ENCODE measurements around the gene CCNB1IP1.

CCNB1IP1 gene

DNA sequence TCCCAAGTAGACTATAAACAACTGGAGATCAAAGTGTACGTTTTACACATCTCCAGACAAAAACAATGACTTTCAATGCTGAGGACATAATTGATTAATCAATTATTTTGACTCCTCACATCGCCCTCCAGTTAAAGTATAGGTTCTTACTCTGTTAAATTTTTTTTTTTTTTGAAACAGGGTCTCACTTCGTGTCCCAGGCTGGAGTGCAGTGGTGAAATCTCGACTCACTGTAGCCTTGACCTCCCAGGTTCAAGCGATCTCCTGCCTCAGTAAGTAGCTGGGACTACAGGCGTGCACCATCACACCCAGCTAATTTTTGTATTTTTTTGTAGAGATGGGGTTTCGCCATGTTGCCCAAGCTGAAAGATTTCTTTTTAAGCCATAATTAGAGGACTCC is 938 bp upstream of the CCNB1IP1 start:
- Histone ChIP-seq H3K4me1 (ENCODE audit: control insufficient read depth, insufficient read depth, low read length) (no peaks in the 10 kb centered on the region), H3K36me3 (ENCODE audit: control insufficient read depth, insufficient read depth, low read length) (no peaks in the 10 kb centered on the region; the same call in 1 of the 2 replicates), H3K4me3 (ENCODE audit: low read length) (no peak overlapping the region), H3K27ac (ENCODE audit: low read length) (no peak overlapping the region), H3K9me3 (ENCODE audit: control insufficient read depth, insufficient read depth, low read length) (no peaks in the 10 kb centered on the region), H3K27me3 (ENCODE audit: control insufficient read depth, insufficient read depth, low read length) (no peaks in the 10 kb centered on the region)
- WGBS (ENCODE audit: insufficient coverage, insufficient read length): no CpG with 5 or more reads among the region's 7 CpGs
- DNase-seq (ENCODE audit: low read depth, low spot score): no peak

DNA sequence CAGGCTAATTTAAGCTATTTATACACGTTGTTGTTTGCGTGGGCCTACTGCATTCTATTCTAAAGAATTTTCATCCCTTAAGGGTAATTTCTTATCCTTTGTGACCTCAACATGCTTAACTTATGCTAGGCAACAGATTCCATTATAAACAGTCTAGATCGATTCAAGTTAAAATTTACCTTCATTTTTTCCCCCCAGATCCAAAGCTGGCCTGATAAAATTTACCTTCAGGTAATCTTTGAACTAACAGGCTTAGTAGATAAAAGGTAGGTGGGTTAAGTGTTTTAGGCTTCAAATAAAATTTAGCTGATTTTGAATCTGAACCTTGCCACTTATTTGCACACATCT is 389 bp upstream of the CCNB1IP1 start:
- Histone ChIP-seq H3K36me3 (ENCODE audit: control insufficient read depth, insufficient read depth, low read length) (peaks cover 4% of the 10 kb centered on the region; the same call in 1 of the 2 replicates), H3K27me3 (ENCODE audit: control insufficient read depth, insufficient read depth, low read length) (no peaks in the 10 kb centered on the region), H3K9me3 (ENCODE audit: control insufficient read depth, insufficient read depth, low read length) (no peaks in the 10 kb centered on the region), H3K4me1 (ENCODE audit: control insufficient read depth, insufficient read depth, low read length) (no peaks in the 10 kb centered on the region), H3K27ac (ENCODE audit: low read length) (no peak overlapping the region), H3K4me3 (ENCODE audit: low read length) (peak overlapping the region; percentile 91; the same call in 1 of the 2 replicates)
- DNase-seq (ENCODE audit: low read depth, low spot score): no peak
- no CpG with 5 or more reads among the region's 3 CpGs for WGBS (ENCODE audit: insufficient coverage, insufficient read length)

DNA sequence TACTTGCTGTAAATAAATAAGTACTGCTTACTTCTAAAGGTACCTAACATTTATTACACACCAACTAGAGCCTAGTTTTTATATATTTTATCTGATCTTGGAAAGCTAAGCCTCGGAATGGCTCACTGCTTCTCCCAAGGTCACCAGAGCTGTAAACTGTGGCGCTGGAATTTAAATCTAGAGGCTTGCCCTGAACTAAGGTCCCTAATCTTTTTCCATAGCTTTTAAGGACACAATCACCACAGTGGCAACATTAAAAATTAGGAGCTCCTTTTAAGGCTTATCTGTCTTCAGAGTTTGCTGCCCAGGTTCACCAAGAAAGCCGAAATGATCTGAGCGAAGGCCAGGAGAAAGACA is 670 bp downstream of the CCNB1IP1 start:
- DNase-seq (ENCODE audit: low read depth, low spot score): no peak
- no peaks in the 10 kb centered on the region for H3K4me1 ChIP-seq (ENCODE audit: control insufficient read depth, insufficient read depth, low read length)
- H3K27me3 ChIP-seq (ENCODE audit: control insufficient read depth, insufficient read depth, low read length): no peaks in the 10 kb centered on the region
- peak overlapping the region; percentile 91; the same call in 1 of the 2 replicates for H3K4me3 ChIP-seq (ENCODE audit: low read length)
- no CpG with 5 or more reads among the region's 4 CpGs for WGBS (ENCODE audit: insufficient coverage, insufficient read length)
- no peak overlapping the region for H3K27ac ChIP-seq (ENCODE audit: low read length)
- peaks cover 4% of the 10 kb centered on the region; the same call in 1 of the 2 replicates for H3K36me3 ChIP-seq (ENCODE audit: control insufficient read depth, insufficient read depth, low read length)
- H3K9me3 ChIP-seq (ENCODE audit: control insufficient read depth, insufficient read depth, low read length): no peaks in the 10 kb centered on the region

DNA sequence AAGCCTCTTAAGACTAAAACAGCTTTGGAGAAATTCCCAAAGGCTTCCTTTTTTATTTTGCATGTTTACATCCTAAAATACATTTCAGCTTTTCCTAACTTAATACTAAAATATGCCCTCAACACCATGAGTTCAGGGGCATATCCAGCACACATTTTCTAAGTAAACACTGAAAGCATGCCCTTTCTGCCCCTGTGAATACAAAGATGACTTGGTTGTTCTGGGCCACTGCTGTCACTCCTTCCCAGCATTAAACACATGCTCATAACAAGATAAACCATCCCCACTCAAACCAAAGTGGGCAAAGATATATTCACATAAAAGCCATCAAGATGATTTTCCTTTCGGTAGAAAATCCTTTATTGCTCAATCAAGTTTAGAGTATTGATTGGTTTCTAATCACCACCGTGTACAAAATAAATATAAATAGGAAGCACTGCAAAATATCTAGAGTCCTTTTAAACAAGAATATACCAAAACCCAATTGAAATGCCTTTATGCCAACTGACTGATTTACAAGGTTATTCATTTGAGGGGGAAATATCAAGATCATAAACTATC is 1.9 kb downstream of the CCNB1IP1 start:
- H3K4me1 ChIP-seq (ENCODE audit: control insufficient read depth, insufficient read depth, low read length): no peaks in the 10 kb centered on the region
- peaks cover 4% of the 10 kb centered on the region; the same call in 1 of the 2 replicates for H3K36me3 ChIP-seq (ENCODE audit: control insufficient read depth, insufficient read depth, low read length)
- no peaks in the 10 kb centered on the region for H3K27me3 ChIP-seq (ENCODE audit: control insufficient read depth, insufficient read depth, low read length)
- H3K9me3 ChIP-seq (ENCODE audit: control insufficient read depth, insufficient read depth, low read length): no peaks in the 10 kb centered on the region
- H3K4me3 ChIP-seq (ENCODE audit: low read length): peak overlapping the region; percentile 5; the same call in 1 of the 2 replicates
- H3K27ac ChIP-seq (ENCODE audit: low read length): no peak overlapping the region
- no CpG with 5 or more reads among the region's 2 CpGs for WGBS (ENCODE audit: insufficient coverage, insufficient read length)
- DNase-seq (ENCODE audit: low read depth, low spot score): no peak

DNA sequence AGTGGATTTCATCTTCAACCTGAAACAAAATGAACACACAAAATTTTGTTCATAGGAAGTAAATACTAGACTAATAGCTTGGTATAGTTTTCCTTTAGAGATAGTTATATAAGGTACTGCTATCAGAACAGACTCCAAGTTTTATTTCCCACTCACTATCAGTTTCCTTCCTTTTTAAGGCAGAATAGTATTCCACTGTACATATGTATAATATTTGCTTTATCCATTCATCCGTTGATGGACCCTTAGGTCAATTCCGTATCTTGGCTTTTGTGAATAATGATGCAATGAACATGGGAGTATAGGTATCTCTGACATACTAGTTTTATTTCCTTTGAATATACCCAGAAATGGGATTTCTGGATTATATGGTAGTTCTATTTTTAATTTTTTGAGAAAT is 3.7 kb downstream of the CCNB1IP1 start:
- WGBS (ENCODE audit: insufficient coverage, insufficient read length): no CpG with 5 or more reads among the region's 2 CpGs
- Histone ChIP-seq H3K36me3 (ENCODE audit: control insufficient read depth, insufficient read depth, low read length) (peaks cover 4% of the 10 kb centered on the region; the same call in 1 of the 2 replicates), H3K27me3 (ENCODE audit: control insufficient read depth, insufficient read depth, low read length) (no peaks in the 10 kb centered on the region), H3K4me1 (ENCODE audit: control insufficient read depth, insufficient read depth, low read length) (no peaks in the 10 kb centered on the region), H3K27ac (ENCODE audit: low read length) (no peak overlapping the region), H3K9me3 (ENCODE audit: control insufficient read depth, insufficient read depth, low read length) (no peaks in the 10 kb centered on the region), H3K4me3 (ENCODE audit: low read length) (no peak overlapping the region)
- no peak for DNase-seq (ENCODE audit: low read depth, low spot score)

DNA sequence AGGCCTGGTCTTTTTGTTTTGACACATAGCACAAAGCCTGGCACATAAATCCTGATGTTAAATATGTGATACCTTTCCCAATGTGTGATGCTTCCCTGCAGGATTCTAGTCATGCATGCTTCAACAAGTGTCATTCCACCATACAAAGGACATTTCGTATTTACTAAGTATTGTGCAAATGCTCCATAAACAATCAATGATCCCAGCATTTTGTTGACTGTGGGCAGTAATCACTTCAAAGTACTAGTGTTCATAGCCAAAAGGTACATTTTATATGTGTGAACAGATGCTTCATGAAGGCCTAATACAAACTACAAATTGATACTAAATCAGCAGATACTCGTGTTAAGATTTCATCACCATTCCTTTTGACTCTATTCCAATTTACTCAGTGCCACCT is 4.4 kb downstream of the CCNB1IP1 start:
- no peak overlapping the region for H3K4me3 ChIP-seq (ENCODE audit: low read length)
- no peak for DNase-seq (ENCODE audit: low read depth, low spot score)
- H3K4me1 ChIP-seq (ENCODE audit: control insufficient read depth, insufficient read depth, low read length): no peaks in the 10 kb centered on the region
- no peaks in the 10 kb centered on the region for H3K27me3 ChIP-seq (ENCODE audit: control insufficient read depth, insufficient read depth, low read length)
- no CpG with 5 or more reads among the region's 2 CpGs for WGBS (ENCODE audit: insufficient coverage, insufficient read length)
- H3K9me3 ChIP-seq (ENCODE audit: control insufficient read depth, insufficient read depth, low read length): no peaks in the 10 kb centered on the region
- no peak overlapping the region for H3K27ac ChIP-seq (ENCODE audit: low read length)
- peaks cover 4% of the 10 kb centered on the region; the same call in 1 of the 2 replicates for H3K36me3 ChIP-seq (ENCODE audit: control insufficient read depth, insufficient read depth, low read length)

DNA sequence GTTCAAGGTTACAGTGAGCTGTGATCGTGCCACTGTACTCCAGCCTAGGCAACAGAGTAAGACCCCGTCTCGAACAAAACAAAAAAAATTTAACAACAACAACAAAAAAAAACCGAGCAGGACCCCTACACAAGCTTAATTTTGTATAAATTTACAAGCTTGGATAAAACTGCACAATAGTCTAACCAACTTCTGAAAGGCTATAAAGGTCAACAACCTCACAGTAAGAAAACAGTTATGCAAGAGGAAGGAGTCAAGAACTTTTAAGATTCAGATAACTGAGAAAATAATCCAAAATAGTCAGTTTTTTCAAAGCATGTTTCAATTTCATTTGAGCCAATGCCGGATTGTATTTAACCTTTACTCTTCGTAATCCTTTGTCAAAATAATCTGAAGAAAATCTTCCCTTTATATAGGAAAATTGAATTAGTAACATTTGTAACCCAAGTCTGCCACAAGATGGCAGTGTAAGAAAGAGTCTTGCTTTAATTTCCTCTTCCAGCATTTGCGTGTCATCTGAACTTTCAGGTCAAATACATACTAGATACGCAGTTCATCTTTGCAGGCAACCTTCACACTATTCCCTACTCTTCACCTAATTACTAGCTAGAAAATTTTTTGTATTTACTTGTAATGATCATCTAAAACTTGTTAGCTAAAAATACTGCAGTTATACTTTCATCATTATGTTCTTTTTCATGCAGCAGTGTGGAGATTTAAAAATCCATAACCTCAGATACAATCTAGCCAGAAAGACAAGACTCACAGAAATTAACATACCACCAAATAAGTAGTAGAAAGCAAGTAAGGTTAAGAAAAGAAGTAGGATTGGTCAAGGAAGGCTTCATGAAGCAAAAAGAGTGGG is 5.8 kb downstream of the CCNB1IP1 start:
- H3K4me3 ChIP-seq (ENCODE audit: low read length): no peak overlapping the region
- no peaks in the 10 kb centered on the region for H3K27me3 ChIP-seq (ENCODE audit: control insufficient read depth, insufficient read depth, low read length)
- no peak for DNase-seq (ENCODE audit: low read depth, low spot score)
- peaks cover 4% of the 10 kb centered on the region; the same call in 1 of the 2 replicates for H3K36me3 ChIP-seq (ENCODE audit: control insufficient read depth, insufficient read depth, low read length)
- H3K4me1 ChIP-seq (ENCODE audit: control insufficient read depth, insufficient read depth, low read length): no peaks in the 10 kb centered on the region; the same call in 1 of the 2 replicates
- no peak overlapping the region for H3K27ac ChIP-seq (ENCODE audit: low read length)
- 100% methylated on average over 1 of the region's 8 CpGs for WGBS (ENCODE audit: insufficient coverage, insufficient read length)
- no peaks in the 10 kb centered on the region for H3K9me3 ChIP-seq (ENCODE audit: control insufficient read depth, insufficient read depth, low read length)

DNA sequence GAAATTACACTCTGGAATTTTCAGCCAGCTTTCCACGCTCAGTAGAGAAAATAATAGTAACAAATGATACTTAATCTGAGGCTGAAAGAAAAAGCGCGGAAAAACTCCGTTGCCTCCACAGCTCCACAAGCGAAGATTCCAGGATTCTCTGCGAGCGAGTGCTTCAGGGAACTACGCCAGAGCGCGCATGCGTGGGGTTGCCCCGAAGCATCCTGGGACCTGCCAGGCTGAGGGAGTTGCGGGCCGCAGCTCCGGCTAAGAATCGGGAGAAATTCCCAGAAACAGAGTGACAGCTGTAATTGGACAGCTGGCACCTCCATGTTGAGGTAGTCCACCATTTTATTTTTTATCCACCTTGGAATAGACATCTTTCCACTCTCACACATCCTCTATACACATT is 15.4 kb downstream of the CCNB1IP1 start:
- H3K27me3 ChIP-seq (ENCODE audit: control insufficient read depth, insufficient read depth, low read length): no peaks in the 10 kb centered on the region
- peaks cover 34% of the 10 kb centered on the region for H3K36me3 ChIP-seq (ENCODE audit: control insufficient read depth, insufficient read depth, low read length)
- no peaks in the 10 kb centered on the region for H3K4me1 ChIP-seq (ENCODE audit: control insufficient read depth, insufficient read depth, low read length)
- H3K27ac ChIP-seq (ENCODE audit: low read length): no peak overlapping the region
- DNase-seq (ENCODE audit: low read depth, low spot score): no peak
- no CpG with 5 or more reads among the region's 16 CpGs for WGBS (ENCODE audit: insufficient coverage, insufficient read length)
- no peaks in the 10 kb centered on the region for H3K9me3 ChIP-seq (ENCODE audit: control insufficient read depth, insufficient read depth, low read length)
- H3K4me3 ChIP-seq (ENCODE audit: low read length): no peak overlapping the region

DNA sequence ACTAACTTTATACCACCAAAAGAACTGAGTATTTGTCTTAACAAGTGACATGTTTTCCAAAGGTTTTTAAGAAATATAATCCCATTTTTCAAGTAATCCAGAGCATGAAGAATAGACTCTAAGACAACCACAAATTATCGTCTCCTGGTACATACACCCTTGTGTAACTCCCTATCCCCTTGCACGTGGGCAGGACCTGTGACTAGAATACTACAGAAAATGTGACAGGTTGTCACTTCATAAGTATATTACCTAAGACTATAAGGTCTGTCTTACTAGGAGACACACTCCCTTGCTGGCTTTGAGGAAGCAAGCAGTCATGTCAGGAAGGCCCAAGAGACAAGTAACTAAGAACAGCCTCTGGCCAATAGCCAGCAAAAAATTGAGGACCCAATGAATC is 19.1 kb downstream of the CCNB1IP1 start:
- H3K9me3 ChIP-seq (ENCODE audit: control insufficient read depth, insufficient read depth, low read length): no peaks in the 10 kb centered on the region
- H3K36me3 ChIP-seq (ENCODE audit: control insufficient read depth, insufficient read depth, low read length): peaks cover 34% of the 10 kb centered on the region
- no peaks in the 10 kb centered on the region for H3K27me3 ChIP-seq (ENCODE audit: control insufficient read depth, insufficient read depth, low read length)
- no peak for DNase-seq (ENCODE audit: low read depth, low spot score)
- no peak overlapping the region for H3K4me3 ChIP-seq (ENCODE audit: low read length)
- H3K27ac ChIP-seq (ENCODE audit: low read length): no peak overlapping the region
- no CpG with 5 or more reads among the region's 2 CpGs for WGBS (ENCODE audit: insufficient coverage, insufficient read length)
- H3K4me1 ChIP-seq (ENCODE audit: control insufficient read depth, insufficient read depth, low read length): no peaks in the 10 kb centered on the region

DNA sequence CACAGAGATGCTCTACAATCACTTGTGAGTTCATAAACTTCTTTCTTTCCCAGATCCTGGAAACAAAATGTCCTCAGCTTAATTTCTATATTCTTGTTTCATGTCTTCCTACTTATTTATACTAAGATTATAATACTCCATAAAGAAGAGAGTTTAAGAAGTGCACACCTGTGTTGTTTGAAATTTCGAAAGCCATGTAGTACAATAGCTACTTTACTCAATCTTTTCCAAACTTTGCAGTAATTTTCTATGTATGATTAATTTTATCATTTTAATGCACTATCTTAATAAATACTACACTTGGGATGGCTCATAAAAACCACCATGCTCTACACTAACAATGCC is 27.0 kb downstream of the CCNB1IP1 start:
- no peak for DNase-seq (ENCODE audit: low read depth, low spot score)
- no peaks in the 10 kb centered on the region for H3K4me1 ChIP-seq (ENCODE audit: control insufficient read depth, insufficient read depth, low read length)
- H3K27ac ChIP-seq (ENCODE audit: low read length): no peak overlapping the region
- no CpG with 5 or more reads among the region's 1 CpG for whole genome bisulfite sequencing (ENCODE audit: insufficient coverage, insufficient read length)
- no peaks in the 10 kb centered on the region for H3K9me3 ChIP-seq (ENCODE audit: control insufficient read depth, insufficient read depth, low read length)
- no peak overlapping the region for H3K4me3 ChIP-seq (ENCODE audit: low read length)
- no peaks in the 10 kb centered on the region for H3K27me3 ChIP-seq (ENCODE audit: control insufficient read depth, insufficient read depth, low read length)
- no peaks in the 10 kb centered on the region for H3K36me3 ChIP-seq (ENCODE audit: control insufficient read depth, insufficient read depth, low read length)
